Neural progenitor cell (in vitro differentiated cells): ENCODE results near the gene LHX1. TPM values are rescaled to one million over a fixed set of nuclear protein-coding genes. Genes with fewer than 3 reads are reported as not detected.

Experiments used
- DNase-seq: peaks from one replicate; pipeline ENCODE4 v3.0.0-alpha.2; 2016; ENCODE audit warnings: low spot score
- H2AFZ ChIP-seq: fragments of 200-600 bp; sonication (generic); replicated peaks from 2 replicates; pipeline ENCODE4 v1.6.1; 2016; ENCODE audit warnings: antibody characterized with exemption
- H3F3A ChIP-seq: fragments of 200-600 bp; sonication (generic); 2 replicates; pipeline ENCODE4 v1.6.1; 2016; ENCODE audit warnings: antibody characterized with exemption, low read depth
- H3K27ac ChIP-seq: fragments of 200-600 bp; sonication (generic); 2 replicates; pipeline ENCODE4 v1.5.1; 2016; ENCODE audit warnings: mild to moderate bottlenecking
- H3K27me3 ChIP-seq: fragments of 200-600 bp; sonication (generic); 2 replicates; pipeline ENCODE4 v1.6.1; 2016; ENCODE audit warnings: mild to moderate bottlenecking, moderate library complexity
- H3K36me3 ChIP-seq: fragments of 200-600 bp; sonication (generic); 2 replicates; pipeline ENCODE4 v1.5.1; 2016
- H3K4me1 ChIP-seq: fragments of 200-600 bp; sonication (generic); 2 replicates; pipeline ENCODE4 v1.6.1; 2016; ENCODE audit warnings: mixed run types
- H3K4me2 ChIP-seq: fragments of 200-600 bp; sonication (generic); 2 replicates; pipeline ENCODE4 v1.6.1; 2016
- H3K4me3 ChIP-seq: fragments of 200-600 bp; sonication (generic); 2 replicates; pipeline ENCODE4 v1.5.1; 2016
- H3K79me2 ChIP-seq: fragments of 200-600 bp; sonication (generic); 2 replicates; pipeline ENCODE4 v1.6.1; 2016; ENCODE audit warnings: low read depth
- H3K9ac ChIP-seq: fragments of 200-600 bp; sonication (generic); 2 replicates; pipeline ENCODE4 v1.6.1; 2016
- H3K9me3 ChIP-seq: fragments of 200-600 bp; sonication (generic); 2 replicates; pipeline ENCODE4 v1.5.1; 2016; ENCODE audit warnings: low read depth
- H4K20me1 ChIP-seq: fragments of 200-600 bp; sonication (generic); 2 replicates; pipeline ENCODE4 v1.6.1; 2016; ENCODE audit warnings: low read depth
- H3K27ac Mint-ChIP-seq: 3 replicates; pipeline ENCODE4 v1.8.0; 2021; ENCODE audit warnings: mixed read lengths
- H3K27me3 Mint-ChIP-seq: 2 replicates; pipeline ENCODE4 v1.8.0; 2022; ENCODE audit warnings: low read depth, mild to moderate bottlenecking, inconsistent platforms, moderate library complexity, mixed read lengths; ENCODE audit not compliant: insufficient read depth
- H3K36me3 Mint-ChIP-seq: 3 replicates; pipeline ENCODE4 v1.8.0; 2021; ENCODE audit warnings: mixed read lengths
- H3K4me1 Mint-ChIP-seq: 3 replicates; pipeline ENCODE4 v1.8.0; 2021; ENCODE audit warnings: mixed read lengths
- H3K4me3 Mint-ChIP-seq: 3 replicates; pipeline ENCODE4 v1.8.0; 2021; ENCODE audit warnings: mild to moderate bottlenecking, moderate library complexity, mixed read lengths
- H3K9me3 Mint-ChIP-seq: 3 replicates; pipeline ENCODE4 v1.8.0; 2020; ENCODE audit warnings: mixed read lengths
- EZH2 ChIP-seq: fragments of 200-600 bp; sonication (generic); IDR thresholded peaks from 2 replicates; pipeline ENCODE4 v1.6.1; 2017; ENCODE audit warnings: antibody characterized with exemption, mild to moderate bottlenecking, moderate library complexity
- EZH2phosphoT487 ChIP-seq: fragments of 200-600 bp; sonication (generic); IDR thresholded peaks from 2 replicates; pipeline ENCODE4 v1.6.1; 2017; ENCODE audit warnings: antibody characterized with exemption
- total RNA-seq: library from RNA; depleted of rRNA; stranded (reverse); fragments of >200 nt; gene quantifications from 2 replicates; pipeline ENCODE4 v1.2.3, GENCODE V29; 2015; ENCODE audit warnings: low replicate concordance
- TF ChIP-seq, protein P1 (sequence below): fragments of 200-600 bp; sonication (generic); IDR thresholded peaks from 2 replicates; pipeline ENCODE4 v1.5.1; 2017; ENCODE audit warnings: antibody characterized with exemption, mild to moderate bottlenecking

Gene LHX1
- total RNA-seq, 1 donor from 2014 or later, result not detected

DNA sequence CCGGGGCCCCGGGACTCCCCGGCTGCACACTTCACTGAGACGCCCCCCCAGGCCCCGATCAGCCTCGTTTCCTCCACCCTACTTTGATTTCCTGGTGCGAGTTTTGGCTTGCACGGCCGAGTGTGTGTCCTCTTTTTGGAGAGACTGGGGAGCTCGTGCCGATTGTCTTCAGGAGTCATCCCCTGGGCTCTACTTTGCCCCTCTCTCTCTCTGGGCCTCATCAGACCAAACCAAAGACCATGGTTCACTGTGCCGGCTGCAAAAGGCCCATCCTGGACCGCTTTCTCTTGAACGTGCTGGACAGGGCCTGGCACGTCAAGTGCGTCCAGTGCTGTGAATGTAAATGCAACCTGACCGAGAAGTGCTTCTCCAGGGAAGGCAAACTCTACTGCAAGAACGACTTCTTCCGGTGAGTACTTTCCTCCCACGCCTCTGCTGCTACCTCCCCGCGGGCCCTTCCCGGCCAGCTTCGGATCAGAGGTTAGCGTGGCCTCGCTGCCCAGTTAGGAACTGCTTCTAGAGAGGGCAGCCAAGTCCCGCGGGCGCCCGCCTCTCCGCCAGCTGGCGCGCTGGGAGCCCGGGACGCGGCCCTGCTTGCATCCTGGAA lies 787 bp downstream of the LHX1 start:
- H3K27me3 ChIP-seq, result peaks cover 100% of the 10 kb centered on the region
- H3K4me3 ChIP-seq, result no peak overlapping the region
- H3K9me3 ChIP-seq, result no peaks in the 10 kb centered on the region
- peak overlapping the region; percentile 82 for H3K4me2 ChIP-seq
- Mint-ChIP-seq H3K27ac (no peak overlapping the region), H3K27me3 (peaks cover 85% of the 10 kb centered on the region), H3K4me3 (peak overlapping the region; percentile 81), H3K9me3 (peaks cover 3% of the 10 kb centered on the region), H3K4me1 (peaks cover 46% of the 10 kb centered on the region), H3K36me3 (no peaks in the 10 kb centered on the region)
- peaks cover 99% of the 10 kb centered on the region for H4K20me1 ChIP-seq
- TF ChIP-seq EZH2phosphoT487 (peak; percentile 16), EZH2 (no peak)
- TF ChIP-seq, protein P1, sequence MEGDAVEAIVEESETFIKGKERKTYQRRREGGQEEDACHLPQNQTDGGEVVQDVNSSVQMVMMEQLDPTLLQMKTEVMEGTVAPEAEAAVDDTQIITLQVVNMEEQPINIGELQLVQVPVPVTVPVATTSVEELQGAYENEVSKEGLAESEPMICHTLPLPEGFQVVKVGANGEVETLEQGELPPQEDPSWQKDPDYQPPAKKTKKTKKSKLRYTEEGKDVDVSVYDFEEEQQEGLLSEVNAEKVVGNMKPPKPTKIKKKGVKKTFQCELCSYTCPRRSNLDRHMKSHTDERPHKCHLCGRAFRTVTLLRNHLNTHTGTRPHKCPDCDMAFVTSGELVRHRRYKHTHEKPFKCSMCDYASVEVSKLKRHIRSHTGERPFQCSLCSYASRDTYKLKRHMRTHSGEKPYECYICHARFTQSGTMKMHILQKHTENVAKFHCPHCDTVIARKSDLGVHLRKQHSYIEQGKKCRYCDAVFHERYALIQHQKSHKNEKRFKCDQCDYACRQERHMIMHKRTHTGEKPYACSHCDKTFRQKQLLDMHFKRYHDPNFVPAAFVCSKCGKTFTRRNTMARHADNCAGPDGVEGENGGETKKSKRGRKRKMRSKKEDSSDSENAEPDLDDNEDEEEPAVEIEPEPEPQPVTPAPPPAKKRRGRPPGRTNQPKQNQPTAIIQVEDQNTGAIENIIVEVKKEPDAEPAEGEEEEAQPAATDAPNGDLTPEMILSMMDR, result no peak
- no peaks in the 10 kb centered on the region for H3K36me3 ChIP-seq
- DNase-seq, result peak; percentile 76
- no peak overlapping the region for H2AFZ ChIP-seq
- H3F3A ChIP-seq, result peaks cover 49% of the 10 kb centered on the region
- H3K9ac ChIP-seq, result no peak overlapping the region
- H3K4me1 ChIP-seq, result peaks cover 51% of the 10 kb centered on the region
- no peak overlapping the region for H3K27ac ChIP-seq
- no peaks in the 10 kb centered on the region for H3K79me2 ChIP-seq

GRCh38 chr17:36938566-36939051 lies 1.3 kb downstream of the LHX1 start:
- H4K20me1 ChIP-seq, result peaks cover 99% of the 10 kb centered on the region
- peak overlapping the region; percentile 50 for H3K4me2 ChIP-seq
- H3K9ac ChIP-seq, result no peak overlapping the region
- peaks cover 100% of the 10 kb centered on the region for H3K27me3 ChIP-seq
- peaks cover 85% of the 10 kb centered on the region for H3K27me3 Mint-ChIP-seq
- H3K4me1 Mint-ChIP-seq, result peaks cover 43% of the 10 kb centered on the region
- no peak overlapping the region for H3K27ac ChIP-seq
- H3K9me3 Mint-ChIP-seq, result peaks cover 3% of the 10 kb centered on the region
- TF ChIP-seq EZH2phosphoT487 (no peak), EZH2 (no peak)
- TF ChIP-seq, protein P1, result no peak
- peak; percentile 70 for DNase-seq
- peak overlapping the region; percentile 74 for H3K4me3 Mint-ChIP-seq
- H3K36me3 Mint-ChIP-seq, result no peaks in the 10 kb centered on the region
- H3K79me2 ChIP-seq, result no peaks in the 10 kb centered on the region
- no peaks in the 10 kb centered on the region for H3K36me3 ChIP-seq
- peaks cover 49% of the 10 kb centered on the region for H3F3A ChIP-seq
- H3K9me3 ChIP-seq, result no peaks in the 10 kb centered on the region
- H3K4me1 ChIP-seq, result peaks cover 48% of the 10 kb centered on the region
- no peak overlapping the region for H3K27ac Mint-ChIP-seq
- H2AFZ ChIP-seq, result no peak overlapping the region
- no peak overlapping the region for H3K4me3 ChIP-seq

GRCh38 chr17:36939052-36939801 lies 2.0 kb downstream of the LHX1 start:
- TF ChIP-seq, protein P1, result no peak
- TF ChIP-seq EZH2, result peak; percentile 99
- peak; percentile 99 for TF ChIP-seq EZH2phosphoT487
- peaks cover 83% of the 10 kb centered on the region for H3K27me3 Mint-ChIP-seq
- no peaks in the 10 kb centered on the region for H3K9me3 ChIP-seq
- peaks cover 100% of the 10 kb centered on the region for H3K27me3 ChIP-seq
- H3K4me3 Mint-ChIP-seq, result peak overlapping the region; percentile 74
- peak; percentile 45 for DNase-seq
- H3K4me2 ChIP-seq, result peak overlapping the region; percentile 50
- no peaks in the 10 kb centered on the region for H3K79me2 ChIP-seq
- peaks cover 3% of the 10 kb centered on the region for H3K9me3 Mint-ChIP-seq
- H4K20me1 ChIP-seq, result peaks cover 99% of the 10 kb centered on the region
- H3F3A ChIP-seq, result peaks cover 52% of the 10 kb centered on the region
- no peak overlapping the region for H3K9ac ChIP-seq
- peaks cover 37% of the 10 kb centered on the region for H3K4me1 Mint-ChIP-seq
- peaks cover 43% of the 10 kb centered on the region for H3K4me1 ChIP-seq
- no peaks in the 10 kb centered on the region for H3K36me3 ChIP-seq
- H3K4me3 ChIP-seq, result no peak overlapping the region
- H3K36me3 Mint-ChIP-seq, result no peaks in the 10 kb centered on the region
- H3K27ac Mint-ChIP-seq, result no peak overlapping the region
- H2AFZ ChIP-seq, result no peak overlapping the region
- H3K27ac ChIP-seq, result no peak overlapping the region
